Measurements from ENCODE around the gene NFX1.
"Not testable (repeated sequence)": the region's sequence is repeated elsewhere in the genome, so short reads cannot be mapped to it uniquely, and the experiment has no call there.

NFX1 gene

GRCh38 chr9:33366979-33367480 lies 76.7 kb downstream of the NFX1 start:
- no peak for DNase-seq

GRCh38 chr9:33372900-33373299 lies 82.6 kb downstream of the NFX1 start:
- DNase-seq: no peak

- no peak for DNase-seq
These were observed 83.9 kb downstream of the NFX1 start for GRCh38 chr9:33374190-33374589.

- peak; percentile 63 for DNase-seq
These were observed 84.4 kb downstream of the NFX1 start for GRCh38 chr9:33374634-33375237.

- no peak for DNase-seq
These were observed 85.0 kb downstream of the NFX1 start for GRCh38 chr9:33375238-33375840.

- DNase-seq: no peak
These were observed 85.6 kb downstream of the NFX1 start for GRCh38 chr9:33375841-33376321.

- DNase-seq: no peak
These were observed 86.9 kb downstream of the NFX1 start for GRCh38 chr9:33377089-33377715.

- no peak for DNase-seq
These were observed 87.9 kb downstream of the NFX1 start for GRCh38 chr9:33378121-33378795.

- no peak for DNase-seq
These were observed 89.5 kb downstream of the NFX1 start for GRCh38 chr9:33379666-33380389.

- no peak for DNase-seq
These were observed 90.2 kb downstream of the NFX1 start for GRCh38 chr9:33380390-33381094.

GRCh38 chr9:33381231-33381791 lies 91.0 kb downstream of the NFX1 start:
- no peak for DNase-seq

- DNase-seq: not testable (repeated sequence)
These were observed 92.1 kb downstream of the NFX1 start for GRCh38 chr9:33382397-33382796.

- DNase-seq: not testable (repeated sequence)
These were observed 93.1 kb downstream of the NFX1 start for GRCh38 chr9:33383396-33383795.

- DNase-seq: not testable (repeated sequence)
These were observed 95.2 kb downstream of the NFX1 start for GRCh38 chr9:33385536-33385935.

- DNase-seq: not testable (repeated sequence)
These were observed 95.8 kb downstream of the NFX1 start for GRCh38 chr9:33385979-33386640.

- not testable (repeated sequence) for DNase-seq
These were observed 96.3 kb downstream of the NFX1 start for GRCh38 chr9:33386641-33386996.

GRCh38 chr9:33386998-33387397 lies 96.7 kb downstream of the NFX1 start:
- DNase-seq: not testable (repeated sequence)

- DNase-seq: no peak
These were observed 98.0 kb downstream of the NFX1 start for GRCh38 chr9:33388110-33388994.

GRCh38 chr9:33391111-33391771 lies 100.9 kb downstream of the NFX1 start:
- DNase-seq: peak; percentile 95

- DNase-seq: not testable (repeated sequence)
These were observed 102.3 kb downstream of the NFX1 start for GRCh38 chr9:33392591-33393021.
